K562 (cell line): ENCODE results near the gene ACTC1.

Experiments used
- CBFA2T3 ChIP-seq: fragments of 450-650 bp; IDR thresholded peaks from 2 replicates; pipeline ENCODE4 v1.6.1; 2017
- TF ChIP-seq, protein P1 (sequence below): sonication (generic); formaldehyde crosslinking; IDR thresholded peaks from 2 replicates; pipeline ENCODE4 v1.8.1; 2023; ENCODE audit warnings: mild to moderate bottlenecking, missing genetic modification reagents

DNA sequence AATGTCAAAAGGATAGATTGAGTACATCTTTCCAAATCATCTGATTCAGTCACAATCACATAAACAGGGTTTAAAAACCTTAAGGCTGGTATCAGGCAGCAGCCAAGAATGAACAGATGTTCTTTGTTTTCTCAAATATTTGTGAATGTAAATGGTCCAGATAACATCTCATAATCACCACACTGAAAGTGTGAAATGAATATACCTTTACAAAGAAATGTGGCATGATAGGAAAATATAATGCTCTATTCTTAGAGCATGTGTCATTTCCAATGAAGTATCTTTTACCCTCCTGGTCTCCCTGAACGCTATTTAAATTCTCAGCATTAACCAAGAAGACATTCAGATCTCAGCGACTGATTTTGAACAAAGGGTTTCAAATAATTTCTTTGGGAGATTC lies 8.8 kb upstream of the ACTC1 start:
- no peak for TF ChIP-seq CBFA2T3
- TF ChIP-seq, protein P1, sequence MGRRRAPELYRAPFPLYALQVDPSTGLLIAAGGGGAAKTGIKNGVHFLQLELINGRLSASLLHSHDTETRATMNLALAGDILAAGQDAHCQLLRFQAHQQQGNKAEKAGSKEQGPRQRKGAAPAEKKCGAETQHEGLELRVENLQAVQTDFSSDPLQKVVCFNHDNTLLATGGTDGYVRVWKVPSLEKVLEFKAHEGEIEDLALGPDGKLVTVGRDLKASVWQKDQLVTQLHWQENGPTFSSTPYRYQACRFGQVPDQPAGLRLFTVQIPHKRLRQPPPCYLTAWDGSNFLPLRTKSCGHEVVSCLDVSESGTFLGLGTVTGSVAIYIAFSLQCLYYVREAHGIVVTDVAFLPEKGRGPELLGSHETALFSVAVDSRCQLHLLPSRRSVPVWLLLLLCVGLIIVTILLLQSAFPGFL, result no peak
